GM19455 (cell line): ENCODE results near the gene PKP1.

ENCODE experiments used
- ATAC-seq: cut with Tn5 transposase; IDR thresholded peaks from one replicate; pipeline ENCODE4 v1.9.1; 2021; ENCODE audit not compliant: unreplicated experiment

Gene PKP1

DNA sequence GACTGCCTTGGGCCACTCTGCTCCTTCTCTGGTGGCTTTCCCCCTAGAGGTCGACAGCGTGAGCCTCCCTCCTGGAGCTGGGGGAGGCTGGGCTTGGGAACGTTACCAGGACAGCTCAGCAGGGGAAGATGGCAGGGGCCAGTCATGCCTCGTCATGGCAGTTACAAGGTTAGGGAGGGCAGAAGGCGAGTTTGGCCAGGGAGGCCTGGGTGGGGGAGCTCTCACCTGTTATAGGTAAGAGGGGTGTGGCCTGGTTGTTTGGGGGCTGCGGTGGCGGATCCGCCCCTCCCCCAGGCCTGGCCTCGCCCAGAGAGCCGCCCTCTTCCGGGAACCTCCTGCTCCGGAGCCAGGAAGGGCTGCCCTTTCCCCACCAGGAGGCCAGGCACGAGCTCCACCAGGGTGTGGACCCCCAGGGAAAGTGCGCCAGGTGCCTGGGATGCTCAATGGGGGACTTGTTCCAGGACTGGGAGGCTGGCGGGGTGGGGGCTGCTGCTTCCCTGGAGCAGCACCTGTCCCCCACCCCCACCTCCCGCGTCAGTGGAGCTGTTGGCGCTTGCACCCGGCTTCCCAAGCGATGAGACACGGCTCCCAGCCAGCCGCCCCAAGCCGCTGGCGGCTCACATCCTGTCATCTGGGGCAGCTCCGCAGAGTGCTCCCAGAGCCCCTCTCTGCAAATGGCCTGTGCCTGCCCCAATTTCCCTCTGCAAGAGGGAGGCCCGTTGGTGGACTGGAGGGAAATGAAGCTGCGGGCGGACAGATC, 23.6 kb upstream of the PKP1 start:
- ATAC-seq, result no peak

DNA sequence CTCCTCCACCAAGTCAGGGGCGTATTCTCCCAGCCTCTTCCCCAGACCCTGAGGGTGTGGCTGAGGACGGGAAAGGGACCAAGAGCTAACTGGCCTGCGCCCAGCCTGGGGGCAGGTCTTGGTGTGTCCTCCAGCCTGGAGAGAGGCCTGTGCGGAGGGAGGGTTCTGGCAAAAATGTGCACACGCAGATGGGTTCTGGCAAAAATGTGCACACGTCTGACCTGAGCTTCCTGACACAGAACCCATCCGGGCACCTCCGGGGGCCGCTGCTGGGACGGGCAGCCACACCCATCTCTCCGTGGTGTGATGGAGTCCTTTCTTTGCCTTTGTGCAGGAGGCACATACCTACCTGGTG, 23.1 kb upstream of the PKP1 start:
- no peak for ATAC-seq

DNA sequence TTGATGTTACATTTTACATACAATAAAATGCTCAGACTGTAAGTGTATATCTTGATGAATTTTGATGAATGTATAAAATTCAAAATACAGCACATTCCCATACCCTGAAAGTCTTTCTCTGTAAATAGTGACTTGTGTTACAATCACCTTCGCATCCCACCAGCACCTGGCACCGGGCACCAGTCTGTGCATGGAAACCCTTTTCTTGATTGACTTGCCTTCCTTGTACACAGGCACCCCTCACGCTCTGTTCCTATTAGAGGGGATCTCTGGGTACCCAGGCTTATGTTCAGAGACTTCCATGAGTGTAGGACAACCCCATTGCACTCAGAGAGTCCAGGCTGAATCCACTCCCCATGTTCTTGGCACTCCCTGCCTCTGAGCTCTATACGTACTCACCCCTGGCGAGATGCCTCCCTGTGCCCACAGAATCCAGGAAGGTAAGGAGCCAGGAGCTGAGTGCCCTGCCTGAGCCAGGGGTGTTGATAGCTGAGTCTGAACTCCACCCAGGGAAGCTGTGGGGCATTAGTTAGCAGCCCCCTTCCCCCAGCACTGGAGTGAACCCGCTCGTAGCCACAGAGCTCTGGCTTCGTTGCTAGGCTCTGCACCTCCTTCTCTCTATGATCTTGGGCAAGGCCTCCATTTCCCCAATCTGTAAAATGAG, 22.5 kb upstream of the PKP1 start:
- no peak for ATAC-seq

DNA sequence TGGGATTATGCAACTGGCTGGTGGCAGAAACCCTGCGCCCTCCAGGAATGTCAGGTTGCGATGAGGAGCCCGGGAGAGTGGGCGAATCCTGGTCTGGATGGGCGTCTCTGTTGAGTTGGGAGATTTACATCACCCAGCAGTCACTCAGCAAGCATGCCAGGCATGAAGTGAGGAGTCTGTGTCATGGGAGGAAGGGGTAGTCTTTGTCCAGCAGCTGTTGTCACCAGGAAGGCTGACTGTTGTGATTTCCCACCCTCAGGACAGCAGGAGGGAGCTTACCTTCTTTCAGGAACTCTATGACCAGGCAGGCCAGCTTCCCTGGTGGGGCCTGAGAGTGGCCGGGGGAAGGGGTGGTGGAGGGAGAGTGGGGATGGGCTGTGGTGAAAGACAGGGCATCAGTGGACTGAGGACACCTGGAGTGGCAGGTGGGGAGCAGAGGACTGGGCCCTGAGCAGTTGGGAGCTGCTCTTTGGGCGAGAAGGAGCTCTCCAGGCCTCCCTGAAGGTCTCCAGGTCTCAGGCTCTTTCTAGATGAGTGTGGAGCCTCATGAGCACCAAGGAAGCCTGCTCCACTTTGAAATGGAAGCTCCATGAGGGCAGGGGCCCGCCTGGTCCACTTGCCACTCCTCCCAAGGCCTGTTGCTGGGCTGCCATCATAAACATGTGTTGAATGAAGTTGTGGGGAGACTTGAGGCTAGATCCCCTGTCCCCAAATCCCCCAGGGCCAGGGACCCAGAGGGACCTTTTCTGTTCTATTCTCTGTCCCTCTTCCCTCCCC, 21.3 kb upstream of the PKP1 start:
- ATAC-seq, result no peak

DNA sequence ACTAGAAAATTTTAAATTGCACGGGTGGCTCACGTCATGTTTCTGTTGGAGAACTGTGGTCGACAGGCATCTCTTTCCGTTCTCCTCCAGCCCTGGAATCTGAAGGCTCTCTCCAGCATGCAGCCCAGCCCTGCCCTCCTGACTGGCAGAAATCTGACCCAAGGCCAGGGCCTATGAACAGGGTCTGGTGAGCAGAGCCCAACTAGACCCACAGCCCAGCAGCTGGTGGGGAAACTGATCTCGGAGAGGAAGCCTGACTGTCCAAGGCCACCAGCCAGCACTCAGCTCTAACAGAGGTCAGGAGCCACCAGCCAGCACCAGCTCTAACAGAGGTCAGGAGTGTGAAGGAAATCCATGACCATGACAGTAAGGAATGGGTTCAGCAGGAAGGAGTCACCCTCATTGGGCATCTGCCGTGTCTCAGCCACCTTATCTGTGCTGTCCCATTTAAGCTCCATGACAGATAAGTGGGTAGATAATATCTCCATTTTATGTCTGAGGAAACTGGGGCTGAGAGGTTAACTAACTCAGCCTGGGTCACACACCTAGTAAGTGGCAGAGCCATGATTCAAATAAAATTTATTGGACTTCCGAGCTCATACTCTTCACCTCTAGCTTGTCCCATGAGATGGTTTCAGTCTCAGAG, 20.2 kb upstream of the PKP1 start:
- no peak for ATAC-seq

DNA sequence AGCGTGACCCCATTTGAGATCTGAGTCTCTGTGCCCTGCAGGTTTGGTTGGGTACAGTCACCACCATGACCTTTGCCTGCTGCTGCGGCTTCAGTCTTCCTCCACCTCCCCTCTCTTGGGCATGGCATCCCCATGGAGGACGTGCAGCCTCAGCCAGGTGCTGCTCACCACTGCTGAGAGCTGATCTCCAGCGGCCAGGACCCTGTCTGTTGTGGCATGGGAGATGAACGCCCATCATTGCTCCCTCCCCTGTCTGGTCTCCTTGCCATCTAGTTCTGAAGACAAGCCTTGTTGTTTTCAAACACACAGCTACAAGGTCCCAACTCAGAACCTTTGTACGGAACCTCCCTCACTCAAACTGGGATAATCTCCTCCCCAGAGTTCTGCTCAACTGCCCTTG, 19.2 kb upstream of the PKP1 start:
- ATAC-seq, result no peak

DNA sequence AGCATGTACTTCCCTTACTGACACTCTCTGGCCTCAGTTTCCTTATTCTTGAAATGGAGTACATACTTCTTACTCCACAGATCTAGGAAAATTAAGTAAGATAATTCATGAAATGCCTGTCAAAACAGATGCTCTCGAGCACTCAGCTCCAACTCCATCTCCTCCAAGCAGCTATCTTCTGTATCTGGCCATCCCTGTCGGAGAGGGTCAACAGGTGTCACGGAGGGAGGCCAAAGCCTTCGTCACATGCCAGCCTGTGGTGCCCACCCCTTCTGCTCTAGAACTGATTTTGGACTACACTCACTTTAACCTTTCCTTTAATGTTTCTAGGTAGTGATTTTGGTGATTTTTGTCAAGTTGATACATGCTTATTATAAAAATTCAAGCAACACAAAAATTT, 18.8 kb upstream of the PKP1 start:
- ATAC-seq, result no peak

DNA sequence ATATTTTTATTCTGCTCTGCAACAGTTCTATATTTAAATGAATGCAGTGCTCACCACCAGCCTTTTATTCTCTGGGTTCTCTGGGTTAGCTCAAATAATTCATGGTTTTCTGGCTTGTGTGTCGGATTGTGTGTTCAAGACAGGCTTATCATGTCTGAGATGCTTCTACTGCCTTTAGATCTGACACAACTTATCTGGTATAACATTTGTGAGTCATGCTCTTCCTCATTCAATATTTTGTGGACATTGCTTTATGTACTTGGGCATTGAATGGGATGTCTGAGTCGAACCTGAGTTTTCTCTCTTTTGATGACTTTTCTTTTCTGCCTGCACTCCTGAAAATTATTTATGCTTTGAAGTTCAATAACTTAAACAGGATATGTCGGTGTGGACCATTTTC, 17.6 kb upstream of the PKP1 start:
- ATAC-seq, result no peak

DNA sequence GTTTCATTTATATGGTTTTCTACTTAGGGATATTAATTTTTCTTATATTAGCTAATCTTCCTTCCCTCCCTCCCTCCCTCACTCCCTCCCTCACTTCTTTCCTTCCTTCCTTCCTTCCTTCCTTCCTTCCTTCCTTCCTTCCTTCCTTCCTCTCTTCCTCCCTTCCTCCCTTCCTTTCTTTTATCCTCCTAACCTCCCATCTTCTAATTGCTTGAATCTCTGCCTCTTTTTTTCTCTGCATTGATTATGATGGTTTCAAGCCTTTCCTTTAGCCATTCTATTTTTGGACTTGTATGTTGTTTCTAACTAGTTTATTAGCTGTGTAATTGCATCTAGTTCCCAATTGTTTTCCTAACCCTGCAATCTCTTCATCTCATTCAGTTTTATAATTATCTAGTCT, 17.0 kb upstream of the PKP1 start:
- ATAC-seq, result no peak

DNA sequence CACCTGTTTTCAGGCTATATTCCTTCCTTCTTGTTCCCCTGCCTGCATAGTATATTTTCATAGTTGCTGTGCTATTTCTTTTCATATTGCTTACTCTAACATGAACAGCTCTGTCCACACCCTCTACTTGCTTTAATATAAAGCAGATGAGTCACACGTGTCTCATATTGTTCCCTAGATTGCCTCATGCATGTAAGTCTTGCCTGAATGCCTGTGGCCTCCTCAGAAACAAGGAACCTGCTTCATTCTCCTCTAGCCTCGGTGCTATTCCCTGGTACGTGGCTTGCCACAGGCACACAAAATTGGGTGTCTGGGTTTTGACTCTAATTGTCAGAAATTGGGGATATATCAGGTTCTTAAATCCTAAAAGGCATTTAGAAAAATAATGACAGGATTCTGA, 16.5 kb upstream of the PKP1 start:
- ATAC-seq, result no peak

DNA sequence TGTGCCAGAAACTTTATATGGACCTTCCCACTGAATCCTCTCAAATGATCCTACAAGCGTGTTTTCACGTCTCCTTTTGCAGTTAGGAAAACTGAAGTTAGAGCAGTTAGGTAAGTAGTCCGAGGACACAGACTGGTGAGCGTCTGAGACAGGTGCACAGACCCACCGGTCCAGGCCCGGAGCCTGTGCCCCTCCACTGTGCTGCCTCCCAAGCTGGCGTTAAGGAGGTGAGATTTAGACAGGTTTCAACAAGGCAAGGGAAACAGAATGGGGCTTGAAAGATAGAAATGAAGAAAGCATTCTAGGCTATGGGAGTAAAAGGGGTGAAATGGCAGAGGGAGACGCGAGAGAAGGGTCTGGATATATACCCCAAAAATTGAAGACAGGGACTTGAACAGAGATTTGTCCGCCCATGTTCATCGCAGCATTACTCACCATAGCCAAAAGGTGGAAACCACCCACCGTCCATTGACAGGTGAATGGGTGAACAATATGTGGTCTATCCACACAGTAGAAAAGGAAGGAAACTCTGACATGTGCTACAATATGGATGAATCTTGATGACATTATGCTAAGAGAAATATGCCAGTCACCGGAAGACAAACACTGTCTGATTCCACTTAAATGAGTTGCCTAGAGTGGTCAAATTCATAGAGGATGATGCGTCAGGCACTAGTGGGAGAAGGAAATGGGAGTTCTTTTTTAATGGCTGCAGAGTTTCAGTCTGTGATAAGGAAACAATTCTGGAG, 15.7 kb upstream of the PKP1 start:
- ATAC-seq, result no peak

DNA sequence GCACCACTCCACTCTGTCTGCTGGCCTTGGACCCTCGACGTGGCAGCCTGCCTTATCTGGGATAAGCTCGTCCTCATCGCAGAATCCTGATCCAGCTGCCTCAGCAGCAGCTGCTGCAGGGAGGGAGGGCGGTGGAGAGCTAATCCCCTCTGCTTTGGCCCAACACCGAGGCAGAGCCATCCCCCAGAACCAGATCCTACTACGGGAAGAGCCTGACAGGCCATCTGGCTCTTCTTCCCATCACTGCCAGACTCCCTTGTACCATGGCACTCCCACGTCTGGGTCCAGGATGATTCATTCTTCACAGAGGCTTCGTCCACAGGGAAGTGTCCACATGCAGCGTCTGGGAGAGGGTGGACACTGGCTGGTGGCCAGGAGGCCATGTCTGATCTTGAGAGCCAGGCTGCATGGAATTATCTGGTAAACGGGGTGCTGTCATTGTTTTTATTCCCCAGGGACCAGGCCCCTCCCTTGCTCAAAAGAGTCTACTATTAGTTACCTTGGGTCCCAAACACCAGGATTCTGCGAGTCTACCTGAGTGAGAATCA, 14.6 kb upstream of the PKP1 start:
- no peak for ATAC-seq

DNA sequence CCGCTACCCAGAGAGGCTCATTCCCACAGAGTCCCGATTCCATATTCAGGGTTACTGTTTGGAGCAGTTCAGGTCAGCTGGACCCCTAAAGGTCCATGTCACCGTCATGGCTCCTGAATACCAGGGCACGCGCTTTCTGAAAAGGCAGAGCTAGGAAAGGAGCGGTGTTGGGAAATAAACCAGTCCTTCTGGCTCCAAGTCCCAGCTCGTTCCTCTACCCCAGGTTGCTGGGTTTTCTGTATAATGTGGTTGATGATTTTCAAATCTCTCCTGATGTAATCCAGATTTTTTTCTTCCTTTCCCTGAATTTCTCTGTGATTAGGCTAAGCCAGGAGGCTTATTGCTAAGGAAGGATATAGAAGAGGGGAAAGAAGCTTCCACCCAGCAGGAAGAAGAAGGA, 14.0 kb upstream of the PKP1 start:
- ATAC-seq, result no peak

DNA sequence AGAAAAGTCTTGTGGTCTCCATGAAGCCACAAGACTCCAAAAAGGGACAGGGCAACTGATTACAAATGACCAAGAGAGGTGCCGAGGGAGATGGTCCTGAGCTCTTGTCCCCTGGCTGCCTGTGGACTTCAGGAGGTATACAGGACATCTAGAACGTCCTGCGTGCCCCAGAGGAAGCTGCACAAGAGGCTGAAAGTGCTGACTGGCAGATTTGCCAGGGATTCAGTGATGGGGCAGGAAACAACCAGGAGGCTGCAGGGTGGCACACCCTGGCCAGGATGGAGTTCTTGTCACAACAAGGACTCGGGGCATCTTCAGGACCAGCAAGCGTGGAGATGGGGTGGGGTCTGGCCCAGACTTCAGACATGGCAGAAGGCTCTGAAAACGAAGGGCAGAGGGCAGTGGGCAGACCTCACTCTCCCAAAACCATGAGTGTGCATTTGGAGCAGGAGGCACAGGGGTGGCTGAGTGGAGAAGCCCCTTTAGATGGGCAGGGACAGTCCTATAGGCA, 13.4 kb upstream of the PKP1 start:
- ATAC-seq, result no peak

DNA sequence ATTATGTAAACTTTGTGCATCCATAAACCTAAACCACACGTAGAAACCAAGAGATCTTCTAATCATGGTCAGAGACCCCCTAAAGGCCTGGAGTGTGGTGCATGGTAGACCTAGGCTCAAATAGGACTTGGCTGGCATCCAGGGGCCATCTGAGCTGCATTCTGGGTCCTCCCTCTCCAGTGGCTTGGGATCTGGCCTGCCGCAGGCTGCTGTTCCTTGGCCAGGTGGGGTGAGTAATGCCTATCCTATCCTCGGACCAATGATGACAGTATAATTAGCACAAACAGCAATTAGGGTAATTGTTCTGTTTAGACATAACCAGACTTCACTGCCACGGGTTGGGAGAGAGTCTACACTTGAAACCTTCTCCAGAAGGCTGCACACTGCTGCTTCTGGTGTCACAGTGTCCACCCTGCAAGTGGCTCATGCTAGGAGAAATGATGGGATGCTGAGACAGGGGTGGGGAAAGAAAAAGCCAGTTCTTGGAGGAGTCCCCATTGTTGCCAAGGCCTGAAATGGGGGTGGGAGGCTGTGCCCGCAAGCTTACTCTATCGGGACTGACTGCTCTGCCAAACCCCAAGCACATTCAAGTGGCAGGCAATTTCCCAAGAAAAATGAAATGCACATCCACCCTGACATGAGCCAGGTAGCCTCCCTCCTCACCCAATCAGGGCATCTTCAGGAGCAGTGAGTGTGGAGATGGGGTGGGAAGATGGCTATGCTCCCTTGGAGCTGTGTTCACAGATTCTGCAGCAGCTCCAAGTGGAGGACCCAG, 12.5 kb upstream of the PKP1 start:
- ATAC-seq, result no peak

DNA sequence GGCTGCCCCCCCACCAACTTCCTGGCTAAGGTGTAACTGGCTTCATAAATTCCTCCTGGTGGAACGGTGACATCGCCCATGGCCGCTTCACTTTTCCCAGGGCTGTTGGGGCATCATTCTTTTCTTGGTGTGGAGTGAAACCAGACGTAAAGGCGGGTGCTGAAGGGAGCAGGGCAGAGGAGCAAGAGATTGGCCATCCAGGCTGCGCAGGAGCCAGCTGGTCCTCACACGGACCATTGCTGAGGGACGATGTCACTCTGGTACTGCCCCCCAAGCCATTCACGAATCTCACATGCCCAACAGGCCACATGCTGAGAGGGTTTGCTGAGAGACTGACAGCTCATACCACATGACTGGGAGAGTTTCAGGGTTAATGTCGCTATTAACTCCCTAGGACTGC, 10.5 kb upstream of the PKP1 start:
- ATAC-seq, result no peak

DNA sequence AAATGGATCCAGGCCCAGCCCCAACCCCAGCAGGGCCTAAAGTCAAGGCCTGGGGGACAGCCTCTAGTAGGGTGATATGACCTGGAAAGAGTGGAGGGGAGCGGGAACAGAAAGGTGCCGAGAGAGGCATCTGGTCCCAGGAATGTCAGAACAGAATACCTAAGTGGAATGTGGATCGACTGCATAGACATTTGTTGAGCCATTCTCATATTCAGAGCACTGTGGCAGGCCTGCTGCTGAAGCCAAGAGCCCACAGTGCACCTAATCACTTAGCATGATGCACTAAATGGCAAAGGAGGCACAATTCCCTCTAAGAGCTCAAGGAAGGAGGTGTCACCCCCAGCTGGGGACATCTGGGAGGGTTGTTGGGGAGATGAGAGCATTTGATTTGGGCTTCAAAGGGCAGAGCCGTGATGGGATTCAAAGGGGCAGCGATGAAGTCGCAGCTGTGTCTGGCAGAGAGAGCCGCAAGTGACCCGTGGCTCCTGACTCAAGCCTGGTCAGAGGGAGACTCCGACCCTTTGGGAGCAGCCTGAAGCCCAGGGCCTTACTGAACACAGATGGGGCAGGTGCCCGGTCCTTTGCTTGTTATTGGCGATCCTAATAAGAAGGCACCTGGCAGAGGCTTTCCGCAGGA, 8.6 kb upstream of the PKP1 start:
- ATAC-seq, result no peak

DNA sequence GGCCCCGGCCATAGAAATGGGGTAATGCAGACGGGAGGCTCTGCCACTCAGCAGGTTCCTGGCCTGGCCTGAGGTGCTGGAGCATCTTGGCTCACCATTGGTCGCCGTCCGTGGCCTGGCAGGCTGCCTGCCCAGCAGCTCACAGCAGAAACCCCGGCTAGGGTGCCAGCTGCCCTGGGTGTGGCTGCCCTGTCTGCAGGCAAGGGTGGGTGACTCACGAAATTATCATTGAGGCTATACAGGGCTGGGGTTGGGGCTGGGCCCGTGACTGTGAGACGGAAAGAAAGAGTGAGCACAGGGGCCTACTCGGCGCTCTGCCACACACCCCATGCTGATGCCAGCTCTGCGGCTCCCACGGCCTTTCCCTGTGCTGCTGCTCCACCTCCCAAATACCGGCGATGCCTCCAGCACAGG, 8.0 kb upstream of the PKP1 start:
- ATAC-seq, result no peak

DNA sequence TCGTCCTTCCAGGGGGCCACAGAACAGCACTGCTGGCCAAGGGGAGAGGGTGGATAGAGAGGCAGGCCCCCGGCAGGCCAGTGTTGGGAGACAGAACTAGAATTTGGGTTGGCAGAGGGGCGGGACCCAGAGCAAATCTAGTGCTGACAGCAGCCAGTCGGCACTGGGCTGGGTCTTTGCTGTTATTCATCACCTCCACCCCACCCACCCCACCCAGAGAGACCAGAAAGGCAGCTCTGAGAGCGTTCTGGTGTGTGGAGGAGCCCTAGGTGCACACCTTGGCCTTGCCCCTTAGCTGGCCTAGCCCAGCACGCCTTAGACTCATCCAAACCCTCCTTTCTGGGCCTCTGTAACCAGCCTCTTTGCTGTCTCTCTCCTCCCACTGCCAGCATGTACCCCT, 6.4 kb upstream of the PKP1 start:
- ATAC-seq, result no peak
